Natural killer cell (primary cell): ENCODE measurements around the gene C1QTNF12. TPM values are rescaled to one million over a fixed set of nuclear protein-coding genes. Genes with fewer than 3 reads are reported as not detected.

Experiments
- ATAC-seq, 3 donors: fragments of 150-1000 bp in 2 of 3; fragments of 200-7000 bp in 1 of 3; cut with Tn5 transposase; 1 replicate in 1 of 3; 2 replicates in 2 of 3; pipeline ENCODE4 v1.10.0; 2021; ENCODE audit warnings: mild to moderate bottlenecking in 2 of 3, moderate library complexity in 2 of 3
- DNase-seq, 2 donors: peaks; one replicate each; pipeline versions ENCODE4 v3.0.0 to v3.0.0-alpha.2; 2013 to 2021; ENCODE audit warnings: mixed read lengths in 1 of 2
- H3K27ac ChIP-seq: one replicate; pipeline ENCODE4 v1.5.1; 2013; ENCODE audit warnings: mild to moderate bottlenecking, low read length
- H3K27me3 ChIP-seq: one replicate; pipeline ENCODE4 v1.6.1; 2013; ENCODE audit warnings: low read length; ENCODE audit not compliant: control insufficient read depth, insufficient read depth
- H3K36me3 ChIP-seq: one replicate; pipeline ENCODE4 v1.6.1; 2013; ENCODE audit warnings: low read length; ENCODE audit not compliant: control insufficient read depth, insufficient read depth
- H3K4me1 ChIP-seq: one replicate; pipeline ENCODE4 v1.6.1; 2013; ENCODE audit warnings: low read length; ENCODE audit not compliant: control insufficient read depth, insufficient read depth
- H3K4me3 ChIP-seq: one replicate; pipeline ENCODE4 v1.5.1; 2013; ENCODE audit warnings: low read length
- H3K9me3 ChIP-seq: one replicate; pipeline ENCODE4 v1.6.1; 2013; ENCODE audit warnings: low read length; ENCODE audit not compliant: control insufficient read depth, insufficient read depth
- H3K27ac Mint-ChIP-seq, 2 donors: one replicate each; pipeline ENCODE4 v1.8.0; 2022; ENCODE audit warnings: mild to moderate bottlenecking in 2 of 2, mixed read lengths in 2 of 2, moderate library complexity in 1 of 2
- H3K27me3 Mint-ChIP-seq, 2 donors: one replicate each; pipeline ENCODE4 v1.8.0; 2022; ENCODE audit warnings: low read depth in 2 of 2, mixed read lengths in 2 of 2
- H3K36me3 Mint-ChIP-seq: one replicate; pipeline ENCODE4 v1.8.0; 2022; ENCODE audit warnings: mixed read lengths
- H3K4me1 Mint-ChIP-seq, 2 donors: one replicate each; pipeline ENCODE4 v1.8.0; 2022; ENCODE audit warnings: mixed read lengths in 2 of 2
- H3K4me3 Mint-ChIP-seq: one replicate; pipeline ENCODE4 v1.8.0; 2022; ENCODE audit warnings: mild to moderate bottlenecking, moderate library complexity, mixed read lengths
- H3K9me3 Mint-ChIP-seq, 2 donors: one replicate each; pipeline ENCODE4 v1.8.0; 2022; ENCODE audit warnings: mixed read lengths in 2 of 2
- CTCF ChIP-seq: fragments of 200-600 bp; IDR thresholded peaks from one replicate; pipeline ENCODE4 v1.8.0; 2022; ENCODE audit warnings: antibody characterized with exemption
- WGBS: methylation state at CpG from one replicate; pipeline ENCODE4 v1.1.7; 2013; ENCODE audit warnings: missing lambda C conversion rate; ENCODE audit not compliant: insufficient coverage; 5-methylcytosine and 5-hydroxymethylcytosine counted together
- intact Hi-C: fragments of 100-400 bp; cut with micrococcal nuclease; formaldehyde crosslinking; loops from one replicate; pipeline ENCODE4 v1.14.2; 2022
- total RNA-seq, 4 donors: library from RNA; stranded (reverse); fragments of 120-200 nt in 1 of 4; gene quantifications; one replicate each; pipeline versions ENCODE4 v1.2.3 to v1.2.4, GENCODE V29; 2013 to 2022

Gene C1QTNF12
- total RNA-seq, 3 donors from 2014 or later (not counting 1 experiment from before 2014, with no cell fraction given) = 2.6 to 4.1 (median 4.1) TPM

GRCh38 chr1:1219341-1219740 lies 27.2 kb downstream of the C1QTNF12 start:
- H3K27ac Mint-ChIP-seq = peak overlapping the region; percentile 98 to 99
- H3K27me3 Mint-ChIP-seq = no peaks in the 10 kb centered on the region
- intact Hi-C loops = no loop called here
- peak in 1 of 2 donors; percentile 76 for DNase-seq
- Histone ChIP-seq H3K27me3 (no peaks in the 10 kb centered on the region), H3K9me3 (no peaks in the 10 kb centered on the region), H3K27ac (peak overlapping the region; percentile 14), H3K36me3 (peaks cover 58% of the 10 kb centered on the region), H3K4me1 (peaks cover 90% of the 10 kb centered on the region), H3K4me3 (no peak overlapping the region)
- 90% methylated on average over 20 of the region's 20 CpGs for WGBS
- peak overlapping the region; percentile 56 for H3K4me3 Mint-ChIP-seq
- H3K9me3 Mint-ChIP-seq = no peaks in the 10 kb centered on the region
- peaks cover 27 to 70% of the 10 kb centered on the region in 2 donors for H3K4me1 Mint-ChIP-seq
- TF ChIP-seq CTCF = no peak
- ATAC-seq = no peak
- no peaks in the 10 kb centered on the region for H3K36me3 Mint-ChIP-seq

- no peaks in the 10 kb centered on the region for H3K9me3 ChIP-seq
- H3K27me3 ChIP-seq = no peaks in the 10 kb centered on the region
- H3K4me3 Mint-ChIP-seq = peak overlapping the region; percentile 50
- peaks cover 53% of the 10 kb centered on the region for H3K36me3 ChIP-seq
- DNase-seq = no peak
- no peak overlapping the region for H3K27ac ChIP-seq
- peak overlapping the region; percentile 98 to 99 for H3K27ac Mint-ChIP-seq
- H3K9me3 Mint-ChIP-seq = no peaks in the 10 kb centered on the region
- no peak for TF ChIP-seq CTCF
- H3K4me3 ChIP-seq = no peak overlapping the region
- ATAC-seq = no peak
- H3K27me3 Mint-ChIP-seq = no peaks in the 10 kb centered on the region
- H3K36me3 Mint-ChIP-seq = no peaks in the 10 kb centered on the region
- intact Hi-C loops = no loop called here
- H3K4me1 ChIP-seq = peaks cover 97% of the 10 kb centered on the region
- 96% methylated on average over 36 of the region's 36 CpGs for WGBS
- peaks cover 27 to 73% of the 10 kb centered on the region in 2 donors for H3K4me1 Mint-ChIP-seq
Observed at GRCh38 chr1:1218524-1219200, 27.9 kb downstream of the C1QTNF12 start.

- peaks cover 47% of the 10 kb centered on the region for H3K36me3 ChIP-seq
- H3K36me3 Mint-ChIP-seq = no peaks in the 10 kb centered on the region
Observed at GRCh38 chr1:1217621-1218523, 28.6 kb downstream of the C1QTNF12 start.

More at GRCh38 chr1:1217621-1218523, 28.6 kb downstream of the C1QTNF12 start:
- TF ChIP-seq CTCF = no peak
- DNase-seq (peak in 1 of 2 donors; percentile 54), ATAC-seq (no peak)
- H3K4me3 ChIP-seq = no peak overlapping the region
- Mint-ChIP-seq H3K27ac (peak overlapping the region; percentile 98 to 99), H3K4me1 (peaks cover 21 to 69% of the 10 kb centered on the region in 2 donors), H3K27me3 (no peaks in the 10 kb centered on the region), H3K9me3 (no peaks in the 10 kb centered on the region), H3K4me3 (peak overlapping the region; percentile 50)
- no peaks in the 10 kb centered on the region for H3K9me3 ChIP-seq
- H3K27me3 ChIP-seq = no peaks in the 10 kb centered on the region
- H3K27ac ChIP-seq = peak overlapping the region; percentile 61
- WGBS = 94% methylated on average over 52 of the region's 52 CpGs
- H3K4me1 ChIP-seq = peaks cover 99% of the 10 kb centered on the region
- intact Hi-C loops = no loop called here
